Muscle of leg (tissue), 11 donors: ENCODE results near the gene POLR2B. TPM values are rescaled to one million over a fixed set of nuclear protein-coding genes. Genes with fewer than 3 reads are reported as not detected.
A peak's percentile ranks its signal among the peaks of the same experiment; 100 is the strongest.

Experiments
- DNase-seq: peaks from one replicate; pipeline ENCODE4 v3.0.0; 2013
- H3K27ac ChIP-seq: one replicate; pipeline ENCODE4 v1.5.1; 2013; ENCODE audit warnings: mild to moderate bottlenecking, low read length, control low read depth
- H3K27me3 ChIP-seq: one replicate; pipeline ENCODE4 v1.6.1; 2013; ENCODE audit warnings: low read length; ENCODE audit not compliant: control insufficient read depth, insufficient read depth
- H3K36me3 ChIP-seq: one replicate; pipeline ENCODE4 v1.6.1; 2013; ENCODE audit warnings: low read length; ENCODE audit not compliant: control insufficient read depth, insufficient read depth
- H3K4me1 ChIP-seq: one replicate; pipeline ENCODE4 v1.6.1; 2013; ENCODE audit warnings: low read length; ENCODE audit not compliant: control insufficient read depth, insufficient read depth
- H3K4me3 ChIP-seq: one replicate; pipeline ENCODE4 v1.5.1; 2013; ENCODE audit warnings: low read length, control low read depth
- H3K9me3 ChIP-seq: replicated peaks from 2 replicates; pipeline ENCODE4 v1.6.1; 2013; ENCODE audit warnings: low read depth, low read length; ENCODE audit not compliant: control insufficient read depth
- WGBS: methylation state at CpG from one replicate; pipeline ENCODE4 v1.1.5; 2013; ENCODE audit warnings: missing lambda C conversion rate; ENCODE audit not compliant: insufficient coverage; 5-methylcytosine and 5-hydroxymethylcytosine counted together
- polyA plus RNA-seq, 8 donors: library from polyadenylated mRNA; unstranded; fragments of 120-200 nt; gene quantifications; one replicate each; pipeline versions ENCODE4 v1.2.1 to v1.2.3, GENCODE V29; 2013; ENCODE audit warnings: inconsistent platforms in 1 of 8, low replicate concordance in 1 of 8; ENCODE audit not compliant: insufficient read length in 8 of 8, insufficient read depth in 1 of 8
- total RNA-seq: library from RNA; stranded (reverse); fragments of 120-200 nt; gene quantifications from one replicate; pipeline ENCODE4 v1.2.4, GENCODE V29; 2013

The POLR2B gene
- total and polyA plus RNA-seq, 9 donors, result 62.2 to 89.6 (median 72.7) TPM

DNA sequence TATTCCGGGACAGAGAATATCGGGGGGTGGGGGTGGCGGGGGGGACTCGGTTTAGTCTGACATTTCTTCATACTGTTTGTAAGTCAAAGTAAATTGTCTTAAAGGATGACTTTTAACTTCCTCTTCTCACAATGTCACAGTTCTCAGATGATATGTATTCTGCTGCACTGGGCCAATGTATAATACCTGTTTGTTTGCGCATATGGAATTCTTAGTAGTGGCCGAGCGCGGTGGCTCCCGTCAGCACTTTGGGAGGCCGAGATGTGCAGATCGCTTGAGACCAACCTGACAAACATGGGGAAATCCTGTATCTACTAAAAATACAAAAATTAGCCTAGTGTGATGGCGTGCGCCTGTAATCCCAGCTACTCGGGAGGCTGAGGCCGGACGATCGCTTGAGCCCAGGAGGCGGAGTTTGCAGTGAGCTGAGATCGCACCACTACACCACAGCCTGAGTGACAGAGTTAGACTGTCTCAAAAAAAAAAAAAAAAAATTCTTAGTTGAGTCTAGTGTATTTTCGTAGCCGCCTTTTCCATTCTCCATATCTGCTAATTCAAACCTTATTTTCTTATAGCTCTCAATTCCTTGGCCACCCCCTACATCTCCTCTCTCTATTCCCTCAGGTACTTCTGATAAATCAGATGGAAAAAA is 851 bp downstream of the POLR2B start:
- H3K9me3 ChIP-seq, result no peaks in the 10 kb centered on the region
- no peaks in the 10 kb centered on the region for H3K27me3 ChIP-seq
- DNase-seq, result peak; percentile 8
- H3K27ac ChIP-seq, result peak overlapping the region; percentile 95
- H3K36me3 ChIP-seq, result peaks cover 2% of the 10 kb centered on the region
- H3K4me1 ChIP-seq, result peaks cover 20% of the 10 kb centered on the region
- H3K4me3 ChIP-seq, result peak overlapping the region; percentile 87
- 0% methylated on average over 2 of the region's 21 CpGs for WGBS

DNA sequence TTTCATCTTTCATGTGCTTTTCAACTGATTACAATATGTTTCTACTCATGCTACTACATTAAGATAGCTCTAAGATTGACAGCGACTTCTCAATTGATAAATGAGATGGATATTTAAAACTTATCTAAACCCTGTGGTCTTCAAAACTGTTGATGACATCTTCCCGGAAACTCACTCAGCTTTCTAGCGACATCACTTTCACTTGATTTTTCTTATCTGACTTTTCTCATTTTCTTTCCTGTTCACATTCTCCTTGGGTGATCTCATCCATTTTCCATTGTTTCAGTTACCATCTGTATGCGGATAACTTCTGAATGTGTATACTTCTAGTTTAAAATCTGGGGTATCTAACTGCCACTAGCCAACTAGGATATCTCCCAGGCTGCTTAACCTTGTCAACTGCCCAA is 3.1 kb downstream of the POLR2B start:
- WGBS, result no CpG with 5 or more reads among the region's 4 CpGs
- no peaks in the 10 kb centered on the region for H3K27me3 ChIP-seq
- H3K4me1 ChIP-seq, result peaks cover 5% of the 10 kb centered on the region
- peaks cover 10% of the 10 kb centered on the region for H3K36me3 ChIP-seq
- no peak overlapping the region for H3K4me3 ChIP-seq
- H3K9me3 ChIP-seq, result no peaks in the 10 kb centered on the region
- H3K27ac ChIP-seq, result no peak overlapping the region
- DNase-seq, result no peak

DNA sequence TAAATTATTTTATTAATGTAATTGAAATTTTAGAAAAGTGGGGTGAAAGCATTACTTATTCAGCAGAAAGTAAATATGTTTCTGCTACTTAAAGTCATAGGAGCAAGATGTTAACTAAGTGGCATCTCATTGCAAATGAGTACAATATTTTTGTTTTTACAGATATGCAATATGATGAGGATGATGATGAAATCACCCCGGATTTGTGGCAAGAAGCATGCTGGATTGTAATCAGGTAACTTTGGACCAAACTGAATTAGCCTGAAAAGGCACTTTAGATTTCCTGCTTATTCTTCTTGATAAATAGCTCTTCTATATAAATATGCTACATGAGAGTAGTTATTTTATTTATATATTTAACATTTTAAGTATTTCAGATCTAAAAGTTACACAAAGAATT is 7.5 kb downstream of the POLR2B start:
- Histone ChIP-seq H3K4me1 (no peaks in the 10 kb centered on the region), H3K36me3 (peaks cover 27% of the 10 kb centered on the region), H3K4me3 (no peak overlapping the region), H3K27ac (no peak overlapping the region), H3K9me3 (no peaks in the 10 kb centered on the region), H3K27me3 (no peaks in the 10 kb centered on the region)
- DNase-seq, result no peak
- WGBS, result no CpG with 5 or more reads among the region's 1 CpG

DNA sequence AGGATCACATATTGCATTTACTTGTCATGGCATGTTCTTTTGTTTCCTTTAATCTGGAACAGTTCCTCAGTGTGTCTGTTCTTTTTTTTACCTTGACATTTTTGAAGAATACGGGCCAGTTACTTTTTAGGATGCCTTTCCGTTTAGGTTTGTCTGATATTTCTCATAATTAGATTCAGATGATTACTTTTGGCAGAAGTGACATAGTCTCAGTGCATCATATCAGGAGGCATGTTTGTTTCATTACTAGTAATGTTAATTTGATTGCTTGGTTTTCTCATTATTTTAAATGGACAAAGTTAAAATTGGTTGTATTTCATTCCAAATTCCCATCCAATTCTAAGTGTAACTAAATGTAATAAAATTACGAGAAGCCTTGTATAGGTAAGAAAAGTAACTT is 8.3 kb downstream of the POLR2B start:
- Histone ChIP-seq H3K4me1 (no peaks in the 10 kb centered on the region), H3K27ac (no peak overlapping the region), H3K27me3 (no peaks in the 10 kb centered on the region), H3K4me3 (no peak overlapping the region), H3K36me3 (peaks cover 31% of the 10 kb centered on the region), H3K9me3 (no peaks in the 10 kb centered on the region)
- WGBS, result no CpG with 5 or more reads among the region's 3 CpGs
- no peak for DNase-seq

DNA sequence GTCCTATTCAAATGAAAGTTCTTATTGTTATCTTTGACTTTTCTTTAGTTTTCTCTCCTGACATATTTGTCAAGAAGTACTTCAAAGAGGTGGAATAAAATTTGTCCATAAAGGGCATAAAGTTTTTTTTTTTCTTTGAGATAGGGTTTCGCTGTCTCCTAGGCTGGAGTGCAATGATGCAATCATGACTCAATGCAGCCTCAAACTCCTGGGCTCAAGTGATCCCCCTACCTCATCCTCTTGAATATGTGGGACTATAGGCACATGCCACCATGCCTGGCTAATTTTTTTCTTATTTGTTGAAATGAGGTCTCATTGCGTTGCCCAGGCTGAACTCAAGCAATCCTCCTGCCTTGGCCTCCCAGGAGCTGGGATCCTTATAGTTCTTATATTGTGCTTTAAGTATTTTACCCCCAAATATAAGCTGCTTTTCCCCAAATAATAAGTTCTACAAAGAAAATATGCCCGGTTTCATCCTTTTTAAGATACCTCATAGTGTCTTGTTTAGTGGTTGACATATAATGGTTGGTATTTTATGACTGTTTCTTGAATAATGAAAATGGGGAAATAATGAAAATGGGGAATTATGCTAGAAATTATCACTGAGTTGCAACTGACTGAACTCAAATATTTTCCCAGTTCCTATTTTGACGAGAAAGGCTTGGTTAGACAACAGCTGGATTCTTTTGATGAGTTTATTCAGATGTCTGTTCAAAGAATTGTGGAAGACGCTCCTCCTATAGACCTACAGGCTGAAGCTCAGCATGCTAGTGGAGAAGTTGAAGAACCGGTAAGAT is 11.6 kb downstream of the POLR2B start:
- no peak overlapping the region for H3K27ac ChIP-seq
- WGBS, result no CpG with 5 or more reads among the region's 6 CpGs
- H3K4me1 ChIP-seq, result peaks cover under 1% of the 10 kb centered on the region
- H3K36me3 ChIP-seq, result peaks cover 31% of the 10 kb centered on the region
- no peak for DNase-seq
- no peaks in the 10 kb centered on the region for H3K27me3 ChIP-seq
- H3K9me3 ChIP-seq, result no peaks in the 10 kb centered on the region
- H3K4me3 ChIP-seq, result no peak overlapping the region

DNA sequence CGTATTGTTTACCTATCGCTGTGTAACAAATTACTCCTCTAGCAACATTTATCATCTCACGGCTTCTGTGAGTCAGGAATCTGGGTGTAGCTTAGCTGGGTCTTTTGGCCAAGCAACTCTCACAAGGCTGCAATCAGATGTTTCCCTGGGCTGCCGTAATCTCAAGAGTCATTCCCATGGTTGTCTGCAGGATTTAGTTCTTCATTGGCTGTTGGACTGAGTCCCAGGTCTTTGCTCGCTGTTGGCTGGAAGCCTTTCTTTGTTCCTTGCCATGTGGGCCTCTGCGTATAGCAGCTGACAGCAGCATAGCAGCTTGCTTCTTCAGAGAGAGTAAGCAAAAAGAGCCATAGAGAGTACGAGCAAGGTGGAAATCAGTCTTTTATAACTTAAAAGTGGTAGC is 16.8 kb downstream of the POLR2B start:
- Histone ChIP-seq H3K4me1 (peaks cover 7% of the 10 kb centered on the region), H3K27ac (peak overlapping the region; percentile 78), H3K9me3 (no peaks in the 10 kb centered on the region), H3K27me3 (no peaks in the 10 kb centered on the region), H3K4me3 (no peak overlapping the region), H3K36me3 (peaks cover 41% of the 10 kb centered on the region)
- DNase-seq, result peak; percentile 91
- 19% methylated on average over 4 of the region's 7 CpGs for WGBS

DNA sequence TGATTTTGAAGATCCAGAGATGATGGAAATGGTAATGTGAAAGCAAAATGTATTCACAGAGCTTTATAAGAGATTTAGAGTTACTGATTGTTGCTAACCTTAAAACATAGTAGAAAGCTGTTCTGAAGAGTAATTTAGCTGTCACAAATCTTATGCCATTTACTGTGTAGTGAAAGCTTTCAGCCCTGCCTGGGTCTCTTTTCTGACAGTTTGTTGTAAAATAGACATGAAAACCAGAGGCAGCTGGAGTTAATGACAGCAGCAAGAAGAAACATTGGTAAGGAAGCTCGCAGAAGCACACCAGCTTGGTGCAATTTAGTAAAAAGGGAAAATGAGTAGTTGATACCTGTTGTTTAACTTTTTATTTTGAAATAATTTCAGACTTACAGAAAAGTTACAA is 21.1 kb downstream of the POLR2B start:
- Histone ChIP-seq H3K27ac (no peak overlapping the region), H3K27me3 (no peaks in the 10 kb centered on the region), H3K4me1 (peaks cover 7% of the 10 kb centered on the region), H3K9me3 (no peaks in the 10 kb centered on the region), H3K36me3 (peaks cover 55% of the 10 kb centered on the region), H3K4me3 (no peak overlapping the region)
- no CpG with 5 or more reads among the region's 1 CpG for WGBS
- DNase-seq, result no peak

DNA sequence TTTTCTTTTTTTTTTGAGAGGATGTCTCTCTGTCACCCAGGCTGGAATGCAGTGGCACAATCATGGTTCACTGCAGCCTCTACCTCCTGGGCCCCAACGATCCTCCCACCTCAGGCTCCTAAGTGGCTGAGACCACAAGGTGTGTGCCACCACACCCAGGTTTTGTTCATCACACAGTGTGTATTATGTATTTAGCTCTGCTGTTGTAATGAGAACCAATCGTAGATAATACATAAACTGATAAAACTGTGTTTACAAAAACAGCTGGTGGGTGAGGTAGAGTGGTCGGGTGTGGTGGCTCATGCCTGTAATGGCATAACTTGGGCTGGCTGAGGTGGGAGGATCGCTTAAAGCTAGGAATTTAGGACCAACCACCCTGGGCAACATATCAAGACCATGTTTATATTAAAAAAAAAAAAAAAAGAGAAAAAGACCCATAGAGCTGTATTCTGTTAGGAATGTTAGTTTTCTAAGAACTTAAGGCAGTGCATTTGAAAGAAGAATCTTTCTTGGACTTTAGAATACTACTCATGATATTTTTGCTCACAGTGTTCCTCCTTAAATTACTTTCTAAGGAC is 34.9 kb downstream of the POLR2B start:
- DNase-seq, result no peak
- H3K9me3 ChIP-seq, result no peaks in the 10 kb centered on the region
- WGBS, result no CpG with 5 or more reads among the region's 4 CpGs
- peaks cover 49% of the 10 kb centered on the region for H3K36me3 ChIP-seq
- no peaks in the 10 kb centered on the region for H3K4me1 ChIP-seq
- no peaks in the 10 kb centered on the region for H3K27me3 ChIP-seq
- H3K4me3 ChIP-seq, result no peak overlapping the region
- no peak overlapping the region for H3K27ac ChIP-seq

DNA sequence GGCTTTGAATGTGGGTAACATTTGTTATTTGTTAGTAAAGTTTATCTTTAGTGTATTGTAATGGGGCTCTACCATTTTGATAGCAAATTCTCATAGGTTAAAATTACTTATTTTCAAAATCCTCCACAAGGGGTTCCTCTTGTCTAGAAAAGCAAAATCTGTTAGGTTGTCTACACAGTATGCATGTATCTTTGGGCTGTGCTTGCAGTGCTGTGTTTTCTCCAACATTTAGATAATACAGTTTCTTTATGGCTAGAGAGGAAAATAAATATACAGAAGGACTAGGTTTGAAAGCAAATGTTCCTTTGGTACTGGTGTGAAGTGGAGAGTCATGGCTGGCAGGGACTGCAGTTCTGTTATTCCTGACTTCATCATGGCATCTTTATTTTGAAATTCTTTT is 40.3 kb downstream of the POLR2B start:
- H3K27ac ChIP-seq, result no peak overlapping the region
- H3K4me3 ChIP-seq, result no peak overlapping the region
- peaks cover 39% of the 10 kb centered on the region for H3K36me3 ChIP-seq
- H3K4me1 ChIP-seq, result no peaks in the 10 kb centered on the region
- DNase-seq, result no peak
- no peaks in the 10 kb centered on the region for H3K9me3 ChIP-seq
- no peaks in the 10 kb centered on the region for H3K27me3 ChIP-seq

DNA sequence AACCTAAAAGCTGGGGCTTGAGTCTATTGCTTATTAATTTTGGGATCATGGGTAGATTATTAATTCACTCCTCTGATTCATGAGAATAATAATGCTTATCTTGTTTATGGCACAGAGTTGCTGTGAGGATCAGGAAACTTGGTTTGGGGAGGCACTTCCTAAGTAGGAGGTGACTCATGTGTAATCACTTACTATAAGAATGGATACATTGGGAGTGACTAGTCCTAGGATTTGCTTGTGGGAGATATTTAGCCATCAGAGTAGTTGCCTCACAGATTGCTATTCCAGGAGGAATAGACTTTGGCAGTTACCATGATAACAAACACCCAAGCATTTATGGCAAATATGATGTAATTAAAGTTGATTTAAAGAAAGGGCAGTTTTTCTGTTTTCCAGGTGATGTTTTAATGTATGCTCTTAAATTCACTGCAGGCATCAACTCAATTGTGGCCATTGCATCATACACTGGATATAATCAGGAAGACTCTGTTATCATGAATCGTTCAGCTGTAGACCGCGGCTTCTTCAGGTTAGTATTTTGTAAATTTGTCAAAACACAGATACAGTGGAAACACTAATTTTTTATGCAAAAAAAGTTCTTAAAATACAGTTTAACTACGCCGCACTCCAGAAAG is 41.9 kb downstream of the POLR2B start:
- DNase-seq, result no peak
- no peak overlapping the region for H3K4me3 ChIP-seq
- no peak overlapping the region for H3K27ac ChIP-seq
- WGBS, result no CpG with 5 or more reads among the region's 5 CpGs
- no peaks in the 10 kb centered on the region for H3K27me3 ChIP-seq
- peaks cover 39% of the 10 kb centered on the region for H3K36me3 ChIP-seq
- no peaks in the 10 kb centered on the region for H3K4me1 ChIP-seq
- no peaks in the 10 kb centered on the region for H3K9me3 ChIP-seq
